HG03575 (cell line): Measurements from ENCODE around the gene CRCP.
"Not testable (repeated sequence)": the region's sequence is repeated elsewhere in the genome, so short reads cannot be mapped to it uniquely, and the experiment has no call there.

Source experiments
- ATAC-seq: cut with Tn5 transposase; IDR thresholded peaks from one replicate; pipeline ENCODE4 v1.9.1; 2021; ENCODE audit not compliant: unreplicated experiment, insufficient number of reproducible peaks, low FRiP score; ENCODE audit errors: extremely low read depth

CRCP gene

GRCh38 chr7:66114743-66115649, at the start of gene CRCP:
CRCP (plus strand) TSS chr7:66114847; CDS start chr7:66114963, 116 bp downstream.
- ATAC-seq: peak; percentile 35

DNA sequence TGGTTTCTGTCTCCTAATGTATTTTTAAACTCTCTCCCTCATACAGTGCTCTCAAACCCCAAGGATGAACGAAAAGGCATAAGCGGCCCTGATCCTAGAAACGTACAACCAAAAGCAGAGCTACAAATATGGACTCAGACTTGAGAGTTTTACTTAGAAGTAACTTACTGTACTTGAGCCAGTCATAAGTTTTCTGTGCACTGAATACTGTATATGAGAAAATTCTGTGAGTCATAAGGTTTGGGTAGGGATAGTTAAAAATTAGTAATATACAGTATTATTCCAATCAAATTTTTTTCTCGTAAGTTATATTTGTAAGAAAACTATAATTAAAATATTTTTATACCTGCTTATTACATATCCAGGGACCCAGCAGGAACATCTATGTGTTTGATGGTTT, 44.9 kb upstream of the CRCP start:
- ATAC-seq: no peak

DNA sequence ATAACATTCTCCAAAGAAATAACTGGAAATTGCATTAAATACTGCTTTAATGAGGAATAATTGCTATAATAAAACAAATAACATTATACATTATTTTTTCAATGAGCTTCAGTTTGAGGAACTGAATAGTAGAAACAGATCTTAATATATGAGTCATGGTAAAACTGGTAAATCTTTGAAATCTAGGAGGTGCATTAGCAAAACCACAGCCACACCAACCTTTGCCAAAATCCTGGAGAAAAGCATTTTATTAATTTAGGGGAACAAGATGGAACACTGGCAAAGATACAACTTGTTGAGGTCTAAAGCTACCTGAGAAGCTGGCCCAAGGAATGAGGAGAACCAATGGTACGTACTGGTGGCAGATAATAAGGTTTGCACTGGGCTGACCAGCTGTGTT, 44.4 kb upstream of the CRCP start:
- no peak for ATAC-seq

GRCh38 chr7:66072208-66072607, 42.4 kb upstream of the CRCP start:
- not testable (repeated sequence) for ATAC-seq

DNA sequence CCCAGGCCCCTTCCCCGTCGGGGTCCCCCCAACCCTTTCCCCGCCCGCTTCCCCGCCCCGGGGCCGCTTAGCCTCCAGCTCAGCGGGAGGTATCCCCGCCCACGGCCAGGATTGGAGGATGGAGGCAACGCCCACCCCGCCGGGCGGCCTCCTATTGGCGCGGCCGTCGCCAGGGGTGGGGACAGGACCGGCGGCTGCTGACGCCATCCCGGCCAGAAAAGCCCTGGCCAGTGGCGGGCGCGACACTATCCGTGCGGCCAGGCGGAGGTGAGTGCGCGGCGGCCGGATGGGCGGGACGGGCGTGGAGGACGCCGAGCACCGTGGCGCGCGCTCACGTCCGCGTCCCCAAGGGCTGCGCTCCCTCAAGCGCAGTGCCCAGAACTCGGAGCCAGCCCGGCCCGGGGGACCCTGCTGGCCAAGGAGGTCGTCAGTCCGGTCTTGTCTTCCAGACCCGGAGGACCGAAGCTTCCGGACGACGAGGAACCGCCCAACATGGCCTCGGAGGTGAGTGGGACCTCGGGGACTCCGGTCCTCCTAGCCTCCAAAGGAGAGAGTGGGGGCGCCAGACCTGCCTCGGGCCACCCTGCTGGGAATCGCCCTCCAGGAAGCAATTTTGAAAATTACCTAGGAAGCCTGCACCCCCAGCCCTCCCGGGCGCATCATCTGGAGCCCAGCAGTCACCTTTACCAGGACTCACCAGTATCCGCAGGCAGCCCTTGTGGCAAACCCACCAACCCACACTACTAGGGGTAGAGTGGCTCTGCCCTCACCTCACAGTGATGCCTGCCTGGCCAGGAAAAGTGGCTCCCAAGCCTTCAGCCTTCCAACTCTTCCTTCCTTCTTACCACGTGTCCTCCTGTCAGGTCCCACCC, 38.8 kb upstream of the CRCP start, which contains the start of gene ASL:
Gene ASL, plus strand, starts transcription at position 230 of the 872 bp plus-strand sequence. Its CDS starts 263 bp downstream, at position 493.
- ATAC-seq: peak; percentile 77

GRCh38 chr7:66076462-66077329, 38.0 kb upstream of the CRCP start:
- no peak for ATAC-seq

DNA sequence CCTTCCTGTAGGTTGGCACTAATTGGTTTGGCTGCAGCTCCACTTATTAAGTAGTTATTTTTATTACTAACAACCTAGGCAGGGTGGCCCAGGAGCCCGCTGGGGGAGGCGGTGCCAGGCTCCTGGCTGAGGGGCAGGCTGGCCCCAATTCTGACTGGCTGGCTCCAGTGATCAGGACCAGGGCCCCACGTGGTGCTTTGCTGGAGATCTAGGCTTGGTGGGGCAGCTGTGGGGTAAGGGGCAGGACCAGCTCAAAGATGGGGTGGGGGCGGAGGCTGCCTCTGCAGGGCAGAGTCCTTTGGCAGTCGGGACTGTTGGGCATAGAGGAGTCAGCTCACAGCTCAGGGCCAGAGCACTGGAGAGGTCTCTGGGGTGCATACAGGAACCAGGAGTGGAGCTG, 36.6 kb upstream of the CRCP start:
- no peak for ATAC-seq

GRCh38 chr7:66082083-66082482, 32.6 kb upstream of the CRCP start:
- no peak for ATAC-seq

GRCh38 chr7:66082886-66083415, 31.7 kb upstream of the CRCP start:
- no peak for ATAC-seq

DNA sequence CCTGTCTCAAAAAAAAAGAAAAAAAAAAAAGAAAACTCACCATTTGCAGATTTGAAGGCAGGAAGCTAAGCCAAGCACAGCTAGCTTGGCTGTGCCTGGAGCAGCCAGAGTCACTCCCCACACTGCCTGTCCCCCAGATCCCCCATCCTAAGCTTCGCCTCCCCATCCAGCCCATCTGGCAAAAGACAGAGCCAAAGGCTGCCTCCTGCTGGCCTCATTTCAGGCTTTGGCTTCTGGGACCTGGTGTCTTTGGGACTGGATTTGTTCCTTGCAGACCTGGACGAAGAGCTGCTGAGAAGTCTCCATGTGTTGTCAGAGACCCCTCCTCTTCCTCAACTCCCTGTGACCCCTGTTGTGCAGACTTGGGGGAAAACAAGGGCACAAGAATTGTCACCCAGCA, 31.0 kb upstream of the CRCP start:
- ATAC-seq: no peak

- ATAC-seq: no peak
These were observed 25.5 kb upstream of the CRCP start for GRCh38 chr7:66088861-66089838.

- no peak for ATAC-seq
These were observed 22.0 kb upstream of the CRCP start for GRCh38 chr7:66092654-66093053.

- no peak for ATAC-seq
These were observed 19.6 kb upstream of the CRCP start for GRCh38 chr7:66095010-66095409.

DNA sequence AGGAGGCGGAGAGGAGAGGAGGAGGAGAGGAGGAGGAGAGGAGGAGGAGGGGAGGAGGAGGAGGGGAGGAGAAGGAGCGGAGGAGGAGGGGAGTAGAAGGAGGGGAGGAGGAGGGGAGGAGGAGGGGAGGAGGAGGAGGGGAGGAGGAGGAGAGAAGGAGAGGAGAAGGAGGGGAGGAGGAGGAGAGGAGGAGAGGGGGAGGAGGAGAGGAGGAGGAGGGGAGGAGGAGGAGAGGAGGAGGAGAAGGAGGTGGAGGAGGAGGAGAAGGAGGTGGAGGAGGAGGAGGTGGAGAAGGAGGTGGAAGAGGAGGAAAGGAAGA, 15.5 kb upstream of the CRCP start:
- ATAC-seq: no peak

DNA sequence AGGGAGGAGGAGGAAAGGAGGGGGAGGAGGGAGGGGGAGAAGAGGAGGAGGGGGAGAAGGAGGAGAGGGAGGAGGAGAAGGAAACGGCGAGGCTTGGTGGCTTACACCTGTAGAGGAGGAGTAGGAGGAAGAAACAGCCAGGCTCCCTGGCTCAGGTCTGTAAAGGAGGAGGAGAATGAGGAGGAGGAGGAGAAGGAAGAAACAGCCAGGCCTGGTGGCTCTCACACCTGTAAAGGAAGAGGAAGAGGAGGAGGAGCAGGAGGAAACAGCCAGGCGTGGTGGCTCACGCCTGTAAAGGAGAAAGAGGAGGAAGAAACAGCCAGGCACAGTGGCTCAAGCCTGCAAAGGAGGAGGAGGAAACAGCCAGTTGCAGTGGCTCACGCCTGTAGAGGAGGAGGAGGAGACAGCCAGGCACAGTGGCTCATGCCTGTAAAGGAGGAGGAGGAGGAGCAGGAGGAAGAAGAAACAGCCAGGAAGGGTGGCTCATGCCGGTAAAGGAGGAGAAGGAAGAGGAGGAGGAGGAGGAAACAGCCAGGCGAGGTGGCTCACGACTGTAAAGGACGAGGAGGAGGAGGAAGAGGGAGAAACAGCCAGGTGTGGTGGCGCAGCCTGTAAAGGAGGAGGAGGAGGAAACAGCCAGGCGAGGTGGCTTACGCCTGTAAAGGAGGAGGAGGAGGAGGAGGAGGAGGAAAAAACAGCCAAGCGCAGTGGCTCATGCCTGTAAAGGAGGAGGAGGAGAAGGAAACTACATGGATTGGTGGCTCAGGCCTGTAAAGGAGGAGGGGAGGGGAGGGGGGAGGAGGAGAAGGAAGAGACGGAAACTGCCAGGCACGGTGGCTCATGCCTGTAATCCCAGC, 14.9 kb upstream of the CRCP start:
- ATAC-seq: no peak

DNA sequence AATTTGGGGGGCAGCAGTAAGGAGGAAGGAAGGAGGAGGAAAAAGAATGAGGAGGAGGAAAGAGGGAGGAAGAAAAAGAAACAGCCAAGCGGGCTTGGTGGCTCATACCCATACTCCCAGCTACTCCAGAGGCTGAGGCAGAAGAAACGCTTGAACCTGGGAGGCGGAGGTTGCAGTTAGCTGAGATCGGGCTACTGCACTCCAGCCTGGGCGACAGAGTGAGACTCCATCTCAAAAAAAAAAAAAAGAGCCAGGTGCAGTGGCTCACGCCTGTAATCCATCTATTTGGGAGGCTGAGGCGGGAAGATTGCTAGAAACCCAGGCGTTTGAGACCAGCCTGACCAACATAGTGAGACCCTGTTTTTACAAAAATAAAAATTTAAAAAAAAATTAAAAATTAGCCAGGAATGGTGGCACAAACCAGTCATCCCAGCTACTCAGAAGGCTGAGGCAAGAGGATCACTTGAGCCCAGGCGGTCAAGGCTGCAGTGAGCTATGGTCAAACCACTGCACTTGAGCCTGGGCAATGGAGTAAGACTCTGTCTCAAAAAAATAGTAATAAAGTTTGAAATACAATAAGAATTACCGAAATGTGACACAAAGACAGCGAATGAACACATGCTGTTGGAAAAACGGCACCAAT, 14.1 kb upstream of the CRCP start:
- no peak for ATAC-seq
